Measurements from ENCODE around the gene TRERF1.
"Not testable (repeated sequence)": the region's sequence is repeated elsewhere in the genome, so short reads cannot be mapped to it uniquely, and the experiment has no call there.

The TRERF1 gene, protein sequence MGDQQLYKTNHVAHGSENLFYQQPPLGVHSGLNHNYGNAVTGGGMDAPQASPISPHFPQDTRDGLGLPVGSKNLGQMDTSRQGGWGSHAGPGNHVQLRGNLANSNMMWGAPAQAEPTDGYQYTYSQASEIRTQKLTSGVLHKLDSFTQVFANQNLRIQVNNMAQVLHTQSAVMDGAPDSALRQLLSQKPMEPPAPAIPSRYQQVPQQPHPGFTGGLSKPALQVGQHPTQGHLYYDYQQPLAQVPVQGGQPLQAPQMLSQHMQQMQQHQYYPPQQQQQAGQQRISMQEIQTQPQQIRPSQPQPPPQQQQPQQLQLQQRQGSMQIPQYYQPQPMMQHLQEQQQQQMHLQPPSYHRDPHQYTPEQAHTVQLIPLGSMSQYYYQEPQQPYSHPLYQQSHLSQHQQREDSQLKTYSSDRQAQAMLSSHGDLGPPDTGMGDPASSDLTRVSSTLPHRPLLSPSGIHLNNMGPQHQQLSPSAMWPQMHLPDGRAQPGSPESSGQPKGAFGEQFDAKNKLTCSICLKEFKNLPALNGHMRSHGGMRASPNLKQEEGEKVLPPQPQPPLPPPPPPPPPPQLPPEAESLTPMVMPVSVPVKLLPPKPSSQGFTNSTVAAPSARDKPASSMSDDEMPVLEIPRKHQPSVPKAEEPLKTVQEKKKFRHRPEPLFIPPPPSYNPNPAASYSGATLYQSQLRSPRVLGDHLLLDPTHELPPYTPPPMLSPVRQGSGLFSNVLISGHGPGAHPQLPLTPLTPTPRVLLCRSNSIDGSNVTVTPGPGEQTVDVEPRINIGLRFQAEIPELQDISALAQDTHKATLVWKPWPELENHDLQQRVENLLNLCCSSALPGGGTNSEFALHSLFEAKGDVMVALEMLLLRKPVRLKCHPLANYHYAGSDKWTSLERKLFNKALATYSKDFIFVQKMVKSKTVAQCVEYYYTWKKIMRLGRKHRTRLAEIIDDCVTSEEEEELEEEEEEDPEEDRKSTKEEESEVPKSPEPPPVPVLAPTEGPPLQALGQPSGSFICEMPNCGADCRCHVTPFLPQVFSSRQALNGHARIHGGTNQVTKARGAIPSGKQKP (N-terminal part only)

DNA sequence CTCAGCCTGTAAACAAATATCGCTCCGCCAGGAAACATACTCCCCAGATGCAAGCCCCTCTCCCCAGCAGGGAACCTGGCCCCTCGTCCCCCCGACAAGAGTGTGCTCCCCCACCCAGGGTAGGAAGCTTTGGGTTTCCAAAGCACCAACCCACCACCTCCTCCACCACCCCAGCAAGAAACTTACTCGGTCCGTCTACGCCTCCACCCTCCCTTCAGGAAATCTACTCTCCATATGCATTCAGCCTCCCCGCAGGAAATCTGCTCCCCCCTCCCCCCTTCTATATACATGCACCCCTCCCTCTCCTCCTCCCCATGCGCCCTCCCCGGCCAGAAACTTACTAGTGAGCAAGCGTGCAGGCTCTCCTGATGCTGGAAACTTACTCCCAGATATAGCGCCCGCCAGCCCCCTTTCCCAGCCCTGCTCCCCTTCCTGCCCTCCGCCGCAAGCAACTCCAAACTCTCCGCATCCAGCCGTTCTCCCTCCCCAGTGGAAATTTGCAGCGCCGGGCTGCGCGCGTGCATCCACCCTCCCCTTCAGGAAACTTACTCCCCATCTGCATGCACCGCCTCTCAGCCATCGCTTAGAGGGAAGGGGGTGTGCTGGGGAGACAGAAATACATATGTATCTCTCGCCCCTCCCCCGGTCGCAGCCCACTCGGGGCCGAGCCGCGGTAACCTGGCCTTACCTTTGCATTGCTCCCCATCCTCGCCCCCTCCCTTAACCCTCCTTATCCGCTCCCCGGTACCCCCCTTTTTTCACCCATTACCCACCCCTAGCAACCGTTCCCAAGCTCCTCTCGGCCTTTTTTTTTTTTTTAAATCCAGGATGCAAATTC is at the start of gene TRERF1:
Gene TRERF1 (minus strand): TSS at position 594 of the 838 bp plus-strand sequence. CDS start 182,336 bp downstream, outside the sequence.
- peak; percentile 55 for DNase-seq

DNA sequence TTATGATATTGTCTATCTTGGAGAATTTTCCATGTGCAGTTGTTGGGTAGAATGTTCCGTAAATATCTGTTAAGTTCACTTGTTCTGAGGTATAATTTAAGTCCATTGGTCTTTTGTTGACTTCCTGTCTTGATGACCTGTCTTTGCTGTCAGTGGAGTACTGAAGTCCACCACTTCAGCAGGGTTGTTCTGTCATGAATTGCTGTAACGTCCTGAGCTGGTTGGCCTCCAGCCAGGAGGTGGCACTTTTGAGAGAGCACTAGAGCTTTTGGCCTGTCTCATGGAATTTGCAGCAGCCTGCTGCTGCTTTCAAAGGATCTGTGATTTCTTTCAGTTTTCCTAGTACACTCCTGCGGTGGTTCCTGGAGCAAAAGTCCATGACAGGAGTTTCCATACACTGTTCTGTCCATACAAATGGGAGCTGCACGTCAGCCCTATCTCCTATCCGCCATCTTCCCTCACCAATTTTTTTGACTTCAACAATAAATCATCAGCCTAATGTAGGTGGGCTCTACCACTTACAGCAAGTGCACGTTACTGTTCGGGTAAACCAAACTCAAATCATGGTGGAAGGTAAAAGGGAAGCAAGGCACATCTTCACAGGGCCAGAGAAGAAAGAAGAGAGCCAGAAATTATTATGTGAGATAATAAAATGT is 46.9 kb upstream of the TRERF1 start:
- no peak for DNase-seq

DNA sequence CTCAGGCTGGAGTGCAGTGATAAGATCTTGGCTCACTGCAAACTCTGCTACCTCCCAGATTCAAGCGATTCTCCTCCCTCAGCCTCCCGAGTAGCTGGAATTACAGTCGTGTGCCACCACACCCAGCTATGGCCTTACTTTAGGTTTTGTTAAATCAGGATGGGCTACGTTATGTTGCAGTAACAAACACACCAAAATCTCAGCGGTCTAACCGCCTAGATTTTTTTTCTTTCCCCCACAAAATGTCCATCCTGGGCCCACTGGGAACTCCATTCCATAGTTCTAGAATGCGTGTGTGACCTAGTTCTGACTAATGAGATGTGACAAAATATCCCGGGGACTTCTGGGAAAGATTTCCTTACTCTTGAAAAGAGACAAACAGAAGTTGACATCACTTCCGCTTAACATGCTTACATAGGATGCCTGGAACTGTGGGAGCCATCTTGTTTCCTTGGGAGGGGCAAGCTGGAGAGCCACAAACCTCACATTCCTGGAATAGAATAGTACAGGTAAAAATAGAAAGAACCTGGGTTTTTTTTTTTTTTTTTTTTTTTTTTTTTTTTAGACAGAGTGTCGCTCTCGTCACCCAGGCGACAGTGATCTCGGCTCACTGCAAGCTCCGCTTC is 42.3 kb upstream of the TRERF1 start:
- no peak for DNase-seq

DNA sequence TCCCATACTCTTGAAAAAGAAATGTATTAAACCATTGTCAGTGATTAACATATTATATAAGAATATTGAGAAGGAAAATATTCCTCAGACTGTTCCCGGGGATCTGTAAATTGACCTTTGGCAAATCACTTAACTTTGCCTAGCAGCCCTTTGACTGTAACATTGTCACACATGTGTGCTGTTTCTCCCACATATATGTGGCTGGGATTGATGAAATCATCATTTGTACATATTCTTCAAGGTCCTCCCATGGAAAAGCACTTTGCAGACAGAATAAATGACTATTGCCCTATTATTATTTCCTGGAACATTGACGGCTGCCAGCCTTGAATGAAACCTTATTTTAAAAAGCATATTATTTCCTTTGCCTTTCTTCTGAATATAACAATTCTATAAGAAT is 36.4 kb upstream of the TRERF1 start:
- DNase-seq: no peak

DNA sequence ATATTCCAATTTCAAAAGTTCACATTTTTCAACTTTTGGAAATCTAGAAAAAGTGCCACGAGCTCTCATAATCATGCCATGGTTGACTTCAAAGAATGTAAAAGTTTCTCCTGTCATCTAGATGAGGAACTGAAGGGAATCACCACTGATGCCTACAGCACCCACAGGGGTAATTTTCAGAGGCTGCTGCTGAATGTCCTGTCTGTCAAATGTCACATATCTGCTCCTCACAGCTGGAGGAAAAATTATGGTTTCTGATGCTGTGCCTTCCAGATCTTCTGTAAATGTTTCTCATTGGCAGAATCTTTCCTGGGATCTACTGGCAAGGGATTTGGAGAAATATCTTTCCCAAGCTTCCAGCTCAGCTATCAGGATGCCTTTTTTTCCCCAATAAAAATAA is 32.5 kb upstream of the TRERF1 start:
- DNase-seq: no peak

DNA sequence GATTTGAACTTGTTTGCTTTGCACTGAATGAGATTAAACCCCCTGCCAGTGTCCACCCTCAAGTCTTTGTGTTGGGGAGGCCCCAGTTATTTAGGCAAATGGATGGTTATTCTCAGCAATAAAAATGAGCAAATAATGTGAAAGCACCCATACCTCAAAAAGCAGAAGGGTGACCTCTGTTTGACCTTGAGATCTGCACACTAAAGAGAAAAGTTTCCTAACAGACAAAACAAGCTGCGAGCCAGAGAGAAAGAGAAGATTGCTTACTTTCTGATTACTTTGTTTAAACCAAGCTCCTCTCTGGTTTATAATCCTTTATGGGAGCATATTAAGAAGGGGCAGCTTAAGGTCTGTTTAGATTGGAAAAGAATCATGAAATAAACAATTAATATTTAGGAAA is 30.4 kb upstream of the TRERF1 start:
- no peak for DNase-seq

DNA sequence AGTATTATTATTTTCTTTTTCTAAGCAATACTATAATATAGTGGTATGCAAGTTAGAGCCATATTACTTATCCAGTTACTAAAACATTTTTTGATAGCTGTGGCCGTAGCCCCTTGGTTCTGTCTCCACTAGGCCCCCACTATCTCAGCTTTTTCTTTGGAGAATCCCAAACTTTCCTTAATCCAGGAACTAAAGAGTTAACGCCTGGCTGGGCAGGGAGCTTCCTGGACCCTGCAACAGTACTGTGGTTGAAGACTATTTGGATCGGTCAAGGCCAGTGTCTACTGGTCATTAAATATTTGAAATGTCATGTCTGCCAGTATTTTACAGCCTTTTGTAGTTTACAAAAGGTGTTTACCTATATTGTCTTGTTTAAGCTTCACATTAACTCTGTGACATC is 20.0 kb upstream of the TRERF1 start:
- DNase-seq: no peak

DNA sequence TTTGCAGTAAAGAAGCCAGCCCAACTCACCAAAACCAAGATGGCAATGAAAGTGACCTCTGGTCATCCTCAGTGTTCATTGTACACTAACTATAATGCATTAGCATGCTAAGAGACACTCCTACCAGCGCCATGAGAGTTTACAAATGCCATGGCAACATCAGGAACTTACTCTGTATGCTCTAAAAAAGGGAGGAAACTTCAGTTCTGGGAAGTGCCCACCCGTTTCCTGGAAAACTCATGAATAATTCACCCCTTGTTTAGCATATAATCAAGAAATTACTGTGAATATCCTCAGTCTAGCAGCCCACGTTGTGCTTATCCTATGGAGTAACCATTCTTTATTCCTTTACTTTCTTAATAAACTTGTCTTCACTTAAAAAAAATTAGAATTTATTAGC is 19.4 kb upstream of the TRERF1 start:
- no peak for DNase-seq

DNA sequence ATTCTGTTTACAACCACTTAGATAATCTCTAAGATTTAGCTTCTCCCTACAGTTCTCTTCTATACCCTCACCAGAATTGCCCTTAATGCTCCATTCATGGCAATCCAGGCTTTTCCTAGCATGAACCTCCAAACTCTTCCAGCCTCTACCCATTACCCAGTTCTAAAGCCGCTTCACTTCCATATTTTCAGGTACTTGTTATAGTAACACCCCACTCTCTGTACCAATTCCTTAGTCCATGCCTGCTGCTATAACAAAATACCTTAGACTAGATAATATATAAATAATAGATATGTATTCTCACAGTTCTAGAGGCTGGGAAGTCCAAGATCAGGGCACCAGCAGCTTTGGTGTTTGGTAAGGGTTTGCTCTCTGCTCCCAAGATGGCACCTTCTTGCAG is 16.5 kb upstream of the TRERF1 start:
- DNase-seq: no peak

DNA sequence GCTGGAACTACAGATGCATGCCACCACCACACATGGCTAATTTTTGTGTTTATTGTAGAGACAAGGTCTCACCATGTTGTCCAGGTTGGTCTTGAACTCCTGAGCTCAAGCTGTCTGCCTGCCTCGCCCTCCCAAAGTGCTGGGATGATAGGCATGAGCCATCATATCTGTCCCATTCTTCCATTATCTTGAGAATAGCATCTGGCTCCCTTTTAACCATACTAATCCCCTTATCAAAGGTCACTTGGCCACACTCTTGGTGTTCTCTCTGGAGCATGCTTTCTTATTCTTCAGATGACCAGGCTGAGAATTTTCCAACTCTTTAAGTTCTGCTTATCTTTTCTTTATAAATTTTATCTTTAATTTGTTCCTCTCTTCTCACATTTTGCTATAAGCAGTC is 15.9 kb upstream of the TRERF1 start:
- no peak for DNase-seq

DNA sequence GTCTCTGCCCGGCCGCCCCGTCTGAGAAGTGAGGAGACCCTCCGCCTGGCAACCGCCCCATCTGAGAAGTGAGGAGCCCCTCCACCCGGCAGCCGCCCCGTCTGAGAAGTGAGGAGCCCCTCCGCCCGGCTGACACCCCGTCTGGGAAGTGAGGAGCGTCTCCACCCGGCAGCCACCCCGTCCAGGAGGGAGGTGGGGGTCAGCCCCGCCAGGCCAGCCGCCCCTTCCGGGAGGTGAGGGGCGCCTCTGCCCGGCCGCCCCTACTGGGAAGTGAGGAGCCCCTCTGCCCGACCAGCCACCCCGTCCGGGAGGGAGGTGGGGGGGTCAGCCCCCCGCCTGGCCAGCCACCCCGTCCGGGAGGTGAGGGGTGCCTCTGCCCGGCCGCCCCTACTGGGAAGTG is 14.7 kb upstream of the TRERF1 start:
- not testable (repeated sequence) for DNase-seq

DNA sequence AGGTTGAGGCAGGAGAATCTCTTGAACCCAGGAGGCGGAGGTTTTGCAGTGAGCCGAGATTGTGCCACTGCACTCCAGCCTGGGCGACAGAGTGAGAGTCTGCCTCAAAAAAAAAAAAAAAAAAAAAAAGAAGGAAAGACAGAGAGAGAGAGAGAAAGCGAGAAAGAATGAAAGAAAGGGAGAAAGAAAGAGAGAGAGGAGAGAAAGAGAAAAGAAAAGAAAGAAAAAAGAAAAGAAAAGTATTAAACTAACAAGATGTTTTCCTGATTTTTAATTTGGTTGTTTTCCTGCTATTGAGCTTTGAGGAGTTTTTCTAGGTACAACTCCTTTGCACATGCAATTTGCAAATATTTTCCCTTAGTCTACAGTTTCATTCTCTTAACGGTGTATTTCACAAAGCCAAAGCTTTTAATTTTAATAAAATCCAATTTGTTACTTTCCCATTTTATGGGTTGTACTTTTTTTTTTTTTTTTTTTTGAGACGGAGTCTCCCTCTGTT is 10.8 kb upstream of the TRERF1 start:
- no peak for DNase-seq

DNA sequence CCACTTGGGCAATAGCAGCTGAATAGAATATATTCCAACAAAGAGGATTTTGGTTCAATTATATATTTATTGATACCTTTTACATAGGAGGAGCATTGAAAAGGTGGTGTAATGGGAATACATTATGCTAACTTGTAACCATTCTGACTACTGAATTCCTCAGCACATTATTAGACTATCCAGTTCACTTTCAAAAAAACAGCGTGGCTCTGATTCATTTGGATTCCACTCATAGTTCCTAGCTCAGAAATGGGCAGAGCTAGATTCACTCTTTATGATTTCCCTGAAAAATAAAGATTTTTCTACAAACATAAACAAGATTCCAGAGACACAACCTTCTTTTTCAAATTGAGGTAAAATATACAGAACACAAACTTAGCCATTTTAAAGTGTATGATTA is 9.2 kb upstream of the TRERF1 start:
- no peak for DNase-seq

DNA sequence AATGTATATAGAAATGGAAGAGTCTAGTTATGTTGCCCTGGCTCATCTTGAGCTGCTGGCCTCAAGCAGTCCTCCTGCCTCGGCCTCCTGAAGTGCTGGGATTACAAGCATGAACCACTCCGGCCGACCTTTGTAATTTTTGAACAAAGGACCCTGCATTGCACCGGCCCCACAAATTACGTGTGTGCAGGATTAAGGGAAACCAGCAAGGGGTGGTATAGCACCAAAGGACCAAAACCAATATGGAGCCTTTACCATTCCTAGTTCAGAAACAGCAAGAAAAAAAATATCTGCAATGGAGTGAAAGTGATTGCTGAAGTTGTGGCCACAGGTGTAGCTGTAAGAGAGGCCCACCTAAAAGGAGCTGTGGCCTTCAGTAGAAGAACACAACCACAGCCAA is 8.2 kb upstream of the TRERF1 start:
- DNase-seq: no peak

DNA sequence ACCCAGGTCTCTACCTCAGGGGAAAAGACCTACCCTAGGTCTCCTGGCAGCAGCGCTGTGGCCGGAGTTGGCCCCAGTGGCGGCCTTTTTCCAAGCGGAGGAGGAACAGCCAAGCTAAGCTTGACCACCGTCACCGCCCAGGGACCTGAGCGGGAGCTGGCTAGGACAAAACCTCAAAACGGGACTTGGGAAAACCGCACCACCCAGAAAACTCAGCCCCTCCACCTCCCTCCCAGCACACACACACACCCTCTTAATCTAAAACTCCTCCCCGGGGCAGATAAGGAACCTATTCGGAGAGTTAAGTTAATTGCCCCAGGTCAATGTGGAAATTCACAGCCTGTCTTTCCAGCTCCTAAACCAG is 2.7 kb upstream of the TRERF1 start:
- no peak for DNase-seq

DNA sequence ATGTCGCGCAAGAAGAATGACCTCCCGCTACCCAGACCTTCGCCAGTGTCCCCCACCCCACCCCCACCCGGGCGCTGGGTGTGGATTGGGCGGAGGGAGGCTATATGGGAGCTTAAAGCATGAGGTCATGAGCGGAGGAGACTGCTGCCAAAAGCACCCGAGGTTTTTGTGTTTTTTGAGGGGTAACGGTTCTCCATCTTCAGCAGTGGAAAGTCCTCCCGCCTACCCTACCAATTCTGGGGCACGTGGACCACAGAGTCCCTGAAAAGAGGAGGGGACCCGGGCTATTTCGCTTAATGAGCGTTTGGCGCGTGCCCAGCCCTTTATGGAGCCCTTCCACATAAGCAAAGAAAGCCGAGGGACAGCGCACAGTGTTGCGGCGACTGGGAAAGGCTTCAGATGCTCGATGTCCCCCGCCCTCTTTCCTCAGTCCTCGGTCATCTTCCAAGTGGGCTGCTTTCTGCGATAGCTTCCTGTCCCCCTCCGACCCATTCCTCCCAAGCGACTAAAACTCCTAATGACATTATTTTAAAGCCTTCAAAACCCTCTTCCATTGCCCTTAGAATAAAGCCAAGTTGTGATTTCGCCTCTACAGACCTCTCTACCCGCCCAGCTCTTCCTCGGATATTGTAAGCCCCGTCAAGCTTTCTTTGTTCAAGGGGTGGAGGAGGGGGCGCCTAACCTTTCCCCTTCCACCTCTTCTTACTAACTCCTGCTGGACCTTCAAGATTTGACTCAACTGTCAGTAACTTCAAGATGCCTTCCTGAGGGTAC is 2.1 kb upstream of the TRERF1 start:
- no peak for DNase-seq

DNA sequence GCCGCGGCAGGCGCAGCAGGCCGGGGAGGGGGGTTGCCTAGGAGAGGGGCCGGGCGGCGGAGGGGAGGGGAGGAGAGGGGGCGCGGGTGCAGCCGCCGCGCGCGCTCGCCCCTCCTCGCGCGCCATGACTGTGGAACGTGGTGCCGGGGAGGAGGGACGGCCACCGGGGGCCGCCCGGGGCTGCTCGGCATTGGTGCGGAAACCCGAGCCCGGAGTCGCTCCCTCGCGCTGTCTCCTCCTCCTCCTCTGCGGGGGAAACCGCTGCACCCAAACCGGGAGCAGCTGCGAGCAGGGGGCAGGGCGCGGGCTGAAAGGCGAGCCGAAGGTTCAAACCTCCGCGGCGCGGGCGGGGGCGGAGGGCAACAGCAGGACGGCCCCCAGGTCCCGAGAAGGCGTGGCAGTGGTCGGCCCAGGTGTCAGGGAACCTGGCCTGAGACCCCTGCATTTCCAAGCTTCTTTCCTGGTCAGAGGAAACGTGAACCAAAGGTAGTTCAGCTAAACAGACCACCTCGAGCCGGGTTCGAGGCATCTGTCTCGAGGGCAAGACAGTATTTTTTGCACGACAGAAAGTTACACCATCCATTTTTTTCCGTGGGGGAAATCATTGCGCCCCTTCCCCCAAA is 1.4 kb upstream of the TRERF1 start:
- DNase-seq: peak; percentile 77

DNA sequence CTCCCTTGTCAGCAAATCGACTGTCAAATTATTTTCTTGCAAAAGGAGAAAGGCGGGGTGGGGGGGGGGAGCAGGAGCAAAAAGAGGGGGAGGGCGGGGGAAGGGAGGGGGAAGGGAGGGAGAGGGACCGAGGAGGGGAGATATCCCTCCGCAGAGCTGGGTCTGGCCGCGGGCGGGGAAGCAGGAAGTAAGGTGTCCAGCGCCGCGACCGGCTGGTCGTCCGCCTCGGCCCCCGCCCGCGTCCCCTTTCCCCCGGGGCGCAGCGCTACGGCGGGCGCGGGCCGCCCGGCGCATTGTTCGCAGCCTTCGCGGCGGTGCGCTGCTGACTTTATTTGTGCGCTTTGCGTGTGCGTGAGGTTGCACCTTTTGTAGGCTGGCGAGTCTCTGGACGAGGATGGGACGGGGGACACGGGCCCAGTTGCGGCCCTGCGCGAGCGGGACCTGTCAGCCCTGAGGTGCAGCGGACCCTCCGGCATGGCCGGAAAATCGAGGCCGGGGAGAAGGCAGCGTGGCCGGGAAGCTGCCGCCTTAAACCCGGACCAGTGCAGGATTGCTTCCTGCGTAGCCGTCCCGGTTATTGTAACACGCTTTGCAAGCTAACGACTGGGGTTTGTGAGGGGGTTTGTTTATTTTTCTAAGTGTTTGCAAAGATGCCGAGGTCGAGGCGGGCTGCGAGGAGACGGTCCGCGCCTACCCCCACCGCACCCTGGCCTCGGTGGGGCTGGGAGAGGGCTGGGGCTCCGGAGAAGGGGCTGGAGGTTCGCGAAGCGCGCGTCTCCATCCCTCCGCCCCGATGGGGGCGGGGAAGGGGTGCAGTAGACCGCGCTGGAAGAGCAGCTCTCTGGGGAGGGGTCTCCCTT is 675 bp upstream of the TRERF1 start:
- peak; percentile 44 for DNase-seq

Data from stimulated activated CD4-positive, alpha-beta T cell treated with anti-CD3 and anti-CD28 coated beads, Interleukin-4, amount 100 ng/mL, for 24 hours (primary cell).